ENCODE results near the gene LUZP2. TPM values are rescaled to one million over a fixed set of nuclear protein-coding genes. Genes with fewer than 3 reads are reported as not detected.

LUZP2 gene
- polyA plus RNA-seq, 4 donors: 1.6 to 2.3 (median 1.7) TPM

- DNase-seq (ENCODE audit: low read depth in 4 of 4, low spot score in 3 of 4): no peak
Measured at GRCh38 chr11:24705474-24705873, 208.6 kb downstream of the LUZP2 start.

GRCh38 chr11:24708616-24709015, 211.8 kb downstream of the LUZP2 start:
- no peak for DNase-seq (ENCODE audit: low read depth in 4 of 4, low spot score in 3 of 4)

GRCh38 chr11:24709928-24710565, 213.2 kb downstream of the LUZP2 start:
- DNase-seq (ENCODE audit: low read depth in 4 of 4, low spot score in 3 of 4): no peak

DNA sequence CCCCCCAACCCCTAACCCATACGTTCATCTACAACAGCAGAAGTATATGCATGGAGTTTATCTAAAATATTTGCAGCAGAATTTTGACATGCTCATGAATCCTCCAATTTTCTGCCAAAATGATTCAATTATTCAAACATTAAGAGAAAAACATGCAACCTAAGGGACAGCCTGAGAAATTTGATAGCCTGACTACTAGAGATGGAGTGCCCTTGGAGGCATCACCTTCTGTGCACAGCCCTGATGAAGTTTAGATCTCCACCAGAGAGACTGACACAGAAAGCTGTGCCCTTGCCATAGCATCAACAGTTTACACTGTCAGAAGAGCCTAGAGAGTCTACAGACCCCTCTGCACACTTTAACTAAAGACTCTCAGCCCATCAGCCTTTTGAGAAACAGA, 217.7 kb downstream of the LUZP2 start:
- DNase-seq (ENCODE audit: low read depth in 4 of 4, low spot score in 3 of 4): no peak

DNA sequence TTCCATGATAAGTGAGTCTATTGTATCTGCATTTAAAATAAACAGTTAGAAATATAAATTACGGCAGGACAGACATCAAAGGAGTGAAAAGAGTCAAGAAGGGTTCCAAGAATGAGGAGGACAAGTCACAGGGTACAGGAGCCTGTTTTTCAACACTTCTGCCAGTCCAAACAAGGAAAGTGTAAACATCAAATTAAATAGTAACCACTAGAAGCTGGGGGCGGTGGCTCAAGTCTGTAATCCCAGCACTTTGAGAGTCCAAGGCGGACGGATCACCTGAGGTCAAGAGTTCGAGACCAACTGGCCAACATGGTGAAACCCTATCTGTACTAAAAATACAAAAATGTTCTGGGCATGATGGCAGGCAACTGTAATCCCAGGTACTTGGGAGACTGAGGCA, 219.6 kb downstream of the LUZP2 start:
- DNase-seq (ENCODE audit: low read depth in 4 of 4, low spot score in 3 of 4): no peak

DNA sequence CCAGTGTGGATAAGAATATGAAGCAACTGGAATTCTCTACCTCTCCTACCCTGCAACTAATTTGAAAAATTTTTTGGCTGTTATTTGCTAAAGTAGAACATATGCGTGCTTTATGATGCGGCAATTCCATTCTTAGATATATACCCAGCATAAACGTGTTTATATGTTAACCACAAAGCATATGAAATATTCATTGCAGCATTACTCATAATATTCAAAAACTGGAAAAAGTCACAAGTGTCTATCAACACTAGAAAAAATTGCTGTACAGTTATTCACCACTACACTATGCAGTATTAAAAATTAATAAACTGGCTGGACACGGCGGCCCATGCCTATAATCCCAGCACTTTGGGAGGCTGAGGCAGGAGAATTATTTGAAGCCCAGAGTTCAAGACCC, 226.4 kb downstream of the LUZP2 start:
- DNase-seq (ENCODE audit: low read depth in 4 of 4, low spot score in 3 of 4): no peak

- no peak for DNase-seq (ENCODE audit: low read depth in 4 of 4, low spot score in 3 of 4)
Measured at GRCh38 chr11:24731554-24731953, 234.7 kb downstream of the LUZP2 start.

GRCh38 chr11:24734742-24735237, 237.9 kb downstream of the LUZP2 start:
- DNase-seq (ENCODE audit: low read depth in 4 of 4, low spot score in 3 of 4): no peak

DNA sequence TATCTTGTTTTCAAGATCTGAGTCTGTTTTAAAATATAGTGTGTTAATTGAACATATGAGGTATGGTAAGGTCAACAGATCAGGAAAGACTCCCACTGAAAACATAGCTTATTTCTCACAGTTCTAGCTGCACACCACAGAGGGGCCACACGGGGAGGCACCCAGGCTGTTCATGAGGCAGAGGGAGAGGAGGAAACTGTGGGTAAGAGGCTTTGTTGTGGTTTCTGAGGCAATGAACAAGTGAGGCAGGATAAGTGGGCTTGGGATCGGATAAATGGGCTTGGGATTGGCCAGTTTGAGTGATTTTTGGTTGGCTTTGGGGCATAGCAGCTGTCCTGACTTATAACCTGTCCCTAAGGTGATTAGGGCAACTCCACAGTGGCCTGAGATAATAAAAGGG, 242.1 kb downstream of the LUZP2 start:
- DNase-seq (ENCODE audit: low read depth in 4 of 4, low spot score in 3 of 4): no peak

GRCh38 chr11:24739637-24740036, 242.8 kb downstream of the LUZP2 start:
- no peak for DNase-seq (ENCODE audit: low read depth in 4 of 4, low spot score in 3 of 4)

DNA sequence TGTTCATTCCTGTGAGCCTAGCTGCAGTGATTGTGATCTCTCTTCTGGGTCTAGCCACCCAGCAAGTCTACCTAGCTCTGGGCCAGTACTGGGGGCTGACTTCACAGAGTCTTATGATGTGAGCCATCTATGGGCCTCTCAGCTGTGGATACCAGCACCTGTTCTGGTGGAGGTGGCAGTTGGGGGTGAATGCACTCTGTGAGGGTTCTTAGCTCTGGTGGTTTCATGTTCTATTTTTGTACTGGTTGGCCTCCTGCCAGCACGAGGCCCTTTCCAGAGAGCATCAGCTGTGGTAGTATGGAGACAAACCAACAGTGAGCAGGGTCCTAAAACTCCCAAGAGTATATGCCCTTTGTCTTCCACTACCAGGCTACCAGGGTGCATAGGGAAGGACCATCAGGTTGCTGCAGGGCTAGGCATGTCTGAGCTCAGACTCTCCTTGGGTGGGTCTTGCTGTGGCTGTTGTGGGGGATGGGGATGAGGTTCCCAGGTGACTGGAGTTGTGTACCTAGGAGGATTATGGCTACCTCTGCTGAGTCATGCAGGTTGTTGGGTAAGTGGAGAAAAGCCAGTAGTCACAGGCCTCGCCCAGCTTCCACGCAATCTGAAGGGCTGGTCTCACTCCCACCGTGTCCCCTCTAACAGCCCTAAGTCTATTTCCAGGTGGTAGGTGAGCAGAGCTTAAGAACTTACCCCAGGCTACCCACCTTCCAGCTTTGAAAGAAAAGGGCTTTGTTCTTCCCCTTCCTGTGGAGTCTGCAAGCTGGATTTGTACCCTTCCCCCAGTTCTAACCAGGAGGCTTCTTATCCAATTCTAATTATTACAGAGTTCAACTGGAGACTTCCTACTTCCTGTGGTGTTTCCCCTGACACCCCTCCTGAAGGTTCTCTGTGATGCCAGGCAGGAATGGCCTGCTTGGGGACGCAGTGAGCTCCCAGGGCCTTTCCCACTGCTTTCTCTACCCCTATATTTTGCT, 250.7 kb downstream of the LUZP2 start:
- no peak for DNase-seq (ENCODE audit: low read depth in 4 of 4, low spot score in 3 of 4)

GRCh38 chr11:24748261-24748660, 251.4 kb downstream of the LUZP2 start:
- no peak for DNase-seq (ENCODE audit: low read depth in 4 of 4, low spot score in 3 of 4)

DNA sequence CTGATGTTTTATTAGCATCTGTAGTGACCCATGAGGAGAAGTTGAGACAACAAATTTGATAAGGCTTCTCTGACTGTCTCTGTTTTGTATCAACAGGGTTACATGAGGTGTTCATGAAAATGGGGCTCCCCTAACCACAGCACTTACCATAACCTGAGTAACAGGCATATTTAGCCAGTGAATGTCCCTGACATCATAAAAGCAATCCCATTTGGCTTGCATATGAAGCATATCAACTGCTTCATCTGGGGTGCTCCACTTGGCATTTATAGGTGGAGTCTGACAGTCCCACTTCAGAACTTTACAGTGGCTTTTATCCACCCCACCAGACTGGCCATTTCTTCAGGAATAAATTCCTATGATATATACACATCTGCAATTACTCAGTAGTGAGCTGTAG, 257.6 kb downstream of the LUZP2 start:
- DNase-seq (ENCODE audit: low read depth in 4 of 4, low spot score in 3 of 4): no peak

DNA sequence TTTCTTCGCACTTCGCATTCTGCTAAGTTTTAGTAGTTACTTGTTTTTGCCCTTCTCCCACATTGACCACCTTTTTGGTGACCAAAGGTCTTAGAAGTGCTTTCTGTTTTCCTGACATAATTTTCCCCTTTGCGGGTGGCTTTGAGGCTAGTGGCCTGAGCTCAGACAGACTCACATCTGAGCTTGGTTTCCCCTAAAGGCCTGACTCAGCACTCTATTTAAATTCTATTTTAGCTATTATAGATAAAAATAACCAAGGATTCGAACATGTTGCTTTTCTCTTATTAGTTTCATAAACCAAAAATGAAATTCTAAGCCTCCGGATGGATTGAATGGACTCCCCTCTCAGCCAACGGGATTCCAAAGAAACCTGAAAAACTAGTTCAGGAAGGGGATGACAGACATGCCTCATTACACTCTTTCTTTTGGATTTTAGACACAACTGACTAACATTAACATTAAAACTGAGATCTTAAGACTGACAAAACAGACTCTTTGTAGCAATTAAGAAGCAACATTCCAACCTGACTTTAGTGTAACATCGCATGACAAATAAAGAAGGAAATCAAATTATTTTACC, 258.5 kb downstream of the LUZP2 start:
- peak in 3 of 4 donors; percentile 7 to 15 (median 10) for DNase-seq (ENCODE audit: low read depth in 4 of 4, low spot score in 3 of 4)

- DNase-seq (ENCODE audit: low read depth in 4 of 4, low spot score in 3 of 4): no peak
Measured at GRCh38 chr11:24759742-24760141, 262.9 kb downstream of the LUZP2 start.

GRCh38 chr11:24760681-24761080, 263.8 kb downstream of the LUZP2 start:
- DNase-seq (ENCODE audit: low read depth in 4 of 4, low spot score in 3 of 4): no peak

GRCh38 chr11:24762076-24762475, 265.2 kb downstream of the LUZP2 start:
- no peak for DNase-seq (ENCODE audit: low read depth in 4 of 4, low spot score in 3 of 4)

- DNase-seq (ENCODE audit: low read depth in 4 of 4, low spot score in 3 of 4): no peak
Measured at GRCh38 chr11:24767411-24767810, 270.6 kb downstream of the LUZP2 start.

- no peak for DNase-seq (ENCODE audit: low read depth in 4 of 4, low spot score in 3 of 4)
Measured at GRCh38 chr11:24773322-24773721, 276.5 kb downstream of the LUZP2 start.

- DNase-seq (ENCODE audit: low read depth in 4 of 4, low spot score in 3 of 4): no peak
Measured at GRCh38 chr11:24779791-24780190, 282.9 kb downstream of the LUZP2 start.

DNA sequence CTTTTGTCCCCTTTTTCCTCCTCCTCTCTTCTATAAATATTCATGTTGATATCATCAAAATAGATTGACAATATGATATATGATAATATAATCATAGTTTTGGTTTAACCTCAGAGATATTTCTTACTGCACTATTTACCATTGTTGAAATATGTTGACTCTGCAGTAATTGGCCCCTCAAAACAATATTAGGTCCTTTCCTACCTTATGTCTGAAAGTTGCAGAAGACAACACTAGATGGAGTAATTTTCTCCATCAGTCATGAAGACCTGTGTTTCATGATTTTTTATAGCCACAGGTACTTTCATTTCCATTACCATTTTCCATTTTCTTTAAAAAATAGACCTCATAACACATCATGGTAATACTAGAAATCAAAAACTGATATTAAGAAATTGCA, 284.4 kb downstream of the LUZP2 start:
- DNase-seq (ENCODE audit: low read depth in 4 of 4, low spot score in 3 of 4): no peak
